NCI-H146 treated with DMSO at 0.1 percent for 48 hours (cell line): ENCODE results near the gene ZNF236.

Experiments used
- DNase-seq: peaks from one replicate; lab custom pipeline; 2025; ENCODE audit not compliant: unreplicated experiment; lab: John Stamatoyannopoulos, UW

Gene ZNF236

GRCh38 chr18:76970770-76971559 is 148.6 kb downstream of the ZNF236 start:
- no peak for DNase-seq

- DNase-seq, result no peak
Measured at GRCh38 chr18:76972241-76972640, 149.9 kb downstream of the ZNF236 start.

GRCh38 chr18:76972846-76973519 is 150.6 kb downstream of the ZNF236 start:
- no peak for DNase-seq

DNA sequence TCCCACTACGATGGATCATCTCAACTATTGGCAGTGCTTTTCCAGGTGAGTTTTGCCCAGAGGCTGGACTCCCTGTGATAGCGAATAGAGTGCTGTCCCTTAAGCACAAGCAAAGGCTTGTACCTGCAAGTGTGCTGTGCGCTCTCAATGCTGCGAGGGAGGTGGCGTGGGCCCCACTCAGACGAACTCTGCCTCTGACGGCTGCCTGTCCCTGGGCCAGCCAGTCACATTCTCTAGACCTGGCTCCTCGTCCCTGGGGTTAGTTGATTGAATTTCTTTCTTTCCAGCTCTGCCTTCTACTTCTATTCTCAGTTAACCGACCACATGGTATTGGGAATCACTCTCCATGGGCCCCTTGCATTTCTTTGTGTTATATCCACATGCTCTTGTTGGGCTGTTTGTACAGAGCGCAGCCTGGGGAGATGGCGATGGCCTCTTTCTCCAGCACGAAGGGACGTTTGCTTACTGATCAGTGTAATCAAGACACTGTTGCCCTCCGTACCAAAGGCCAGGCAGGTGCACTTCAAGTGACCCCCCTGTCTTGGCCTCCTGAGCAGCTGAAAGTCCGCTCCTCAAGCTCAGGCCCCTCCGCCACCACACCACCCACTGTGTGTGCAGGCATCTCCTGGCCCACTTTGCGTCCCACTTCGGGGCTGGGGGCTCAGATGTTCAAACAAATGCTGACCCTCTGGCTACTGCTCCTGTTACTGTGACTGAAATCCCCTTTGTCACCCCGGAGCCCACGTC is 151.3 kb downstream of the ZNF236 start:
- DNase-seq, result peak; percentile 19

DNA sequence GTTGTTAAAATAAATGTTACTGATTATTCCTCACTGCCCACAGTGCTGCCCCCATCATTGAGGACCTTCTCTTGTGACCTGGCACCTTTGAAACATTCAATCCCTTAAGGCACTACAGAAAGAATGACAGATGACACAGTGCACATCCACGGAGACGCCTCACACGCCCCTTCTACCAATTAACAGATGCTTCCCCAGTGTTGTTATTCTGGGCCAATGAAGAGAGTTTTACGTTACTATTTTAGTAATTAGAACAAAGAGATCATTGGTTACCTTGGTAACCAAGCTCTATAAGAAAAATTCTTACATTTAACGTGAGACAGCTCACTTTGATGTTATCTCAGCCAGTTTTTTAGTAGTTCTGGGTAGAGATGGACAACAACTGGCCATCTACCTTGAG is 152.0 kb downstream of the ZNF236 start:
- no peak for DNase-seq

DNA sequence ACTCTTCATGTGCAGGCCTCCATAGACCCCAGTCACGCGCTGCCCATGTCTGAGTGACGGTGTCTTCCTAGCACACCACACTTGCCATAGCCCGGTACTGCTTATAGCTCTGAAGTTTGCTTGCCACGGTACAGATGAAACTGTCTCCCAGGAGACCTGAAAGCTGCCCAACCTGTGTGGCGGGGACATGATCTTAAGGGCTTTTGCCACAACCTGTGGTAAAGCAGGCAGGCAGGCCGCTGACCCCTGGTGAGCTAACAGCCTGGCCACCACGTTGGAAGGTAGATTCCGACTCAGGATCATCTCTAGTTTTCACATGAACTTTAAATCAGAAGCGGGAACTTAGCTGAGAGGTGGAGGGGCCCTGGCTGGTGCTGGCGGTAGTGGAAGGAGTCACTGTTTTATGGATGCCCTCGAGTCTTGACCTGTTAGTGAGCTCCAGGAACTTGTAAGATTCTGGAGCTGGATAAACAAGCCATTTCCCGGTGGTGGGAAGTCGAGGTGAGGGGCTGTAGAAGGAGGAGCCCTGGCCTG is 153.3 kb downstream of the ZNF236 start:
- no peak for DNase-seq

- no peak for DNase-seq
Measured at GRCh38 chr18:76977108-76977621, 154.8 kb downstream of the ZNF236 start.

- no peak for DNase-seq
Measured at GRCh38 chr18:76977684-76978232, 155.4 kb downstream of the ZNF236 start.

GRCh38 chr18:76978616-76979015 is 156.3 kb downstream of the ZNF236 start:
- no peak for DNase-seq

GRCh38 chr18:76979111-76979751 is 156.9 kb downstream of the ZNF236 start:
- no peak for DNase-seq

GRCh38 chr18:76979906-76980305 is 157.5 kb downstream of the ZNF236 start:
- DNase-seq, result no peak

- no peak for DNase-seq
Measured at GRCh38 chr18:76980663-76981395, 158.5 kb downstream of the ZNF236 start.

DNA sequence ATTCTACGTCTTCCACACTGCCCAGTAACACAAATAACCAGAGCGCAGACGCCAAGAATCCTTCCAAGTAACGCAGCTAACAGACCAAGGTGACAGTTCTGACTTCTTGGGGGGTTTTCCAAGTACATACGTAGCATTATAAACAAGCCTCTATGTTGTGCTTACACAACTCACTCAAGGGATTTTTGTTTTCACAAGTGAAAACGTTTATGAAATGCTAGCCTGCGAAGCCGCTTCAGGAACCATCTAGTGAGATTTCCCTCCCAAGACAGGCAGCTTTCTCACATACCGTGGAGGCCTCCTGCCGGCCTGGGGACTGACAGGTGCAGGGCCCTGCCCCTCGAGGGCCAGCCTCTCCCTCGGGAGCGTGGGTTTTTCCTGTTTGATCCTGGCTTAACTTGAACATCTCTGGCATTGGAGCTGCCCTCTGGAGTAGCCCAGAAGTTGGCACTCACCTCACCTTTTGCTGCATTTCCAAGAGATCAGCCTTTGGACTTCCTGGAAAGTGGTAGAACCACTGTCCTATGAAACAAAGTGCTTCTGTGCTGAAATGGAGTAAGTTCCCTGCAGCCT is 159.1 kb downstream of the ZNF236 start:
- DNase-seq, result no peak

DNA sequence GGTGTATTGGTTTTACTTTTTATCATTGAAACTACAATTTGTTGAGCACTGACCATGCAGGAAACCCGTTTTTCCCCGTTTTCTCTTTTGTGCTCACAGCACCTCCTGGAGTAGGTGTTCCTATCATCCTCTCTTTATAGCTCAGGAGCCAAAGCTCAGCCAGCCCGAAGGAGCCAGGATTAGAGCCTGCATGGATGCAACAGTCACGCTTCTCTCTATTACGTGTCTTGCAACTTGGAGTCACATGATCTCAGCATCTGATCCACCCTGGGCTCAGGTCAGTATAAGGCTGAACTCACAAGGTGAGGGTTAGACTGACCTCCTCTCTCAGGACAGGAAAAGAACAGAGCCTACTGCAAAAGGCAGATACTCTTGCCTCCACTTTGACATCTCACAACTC is 159.7 kb downstream of the ZNF236 start:
- no peak for DNase-seq

DNA sequence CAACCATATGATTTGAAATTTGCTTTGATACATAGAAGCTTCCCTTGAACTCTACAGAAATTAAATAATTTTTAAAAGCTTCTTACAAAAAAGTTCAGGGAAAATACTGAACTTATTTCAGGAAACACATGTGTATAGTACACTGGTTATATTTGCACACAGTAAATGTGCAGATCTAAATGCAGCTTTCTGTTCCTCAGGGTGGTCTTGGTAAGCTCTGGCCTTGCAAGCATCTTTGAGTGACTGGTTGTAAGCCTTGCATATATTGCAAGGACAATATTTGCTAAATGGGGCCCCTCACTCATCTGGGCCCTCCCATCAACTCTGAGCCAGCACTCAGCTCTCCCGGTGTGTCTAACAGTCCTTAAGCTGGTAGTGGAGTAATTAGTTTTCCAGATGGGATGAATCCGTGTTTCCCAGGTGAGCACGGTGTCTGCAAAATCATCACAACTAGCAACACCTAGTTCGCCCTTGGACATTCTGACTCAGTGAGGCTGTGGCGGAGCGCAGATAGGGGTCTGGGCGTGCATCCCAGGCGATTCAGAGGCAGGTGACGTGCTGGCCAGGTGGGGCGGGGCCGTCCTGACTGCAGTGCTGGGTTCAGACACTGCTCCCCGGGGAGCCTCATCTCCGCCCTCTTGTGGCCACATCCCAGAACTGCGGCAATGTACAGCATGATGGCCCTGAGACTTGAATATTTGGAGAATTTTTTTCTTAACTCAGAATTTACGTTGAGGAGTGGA is 160.7 kb downstream of the ZNF236 start:
- DNase-seq, result peak; percentile 86

DNA sequence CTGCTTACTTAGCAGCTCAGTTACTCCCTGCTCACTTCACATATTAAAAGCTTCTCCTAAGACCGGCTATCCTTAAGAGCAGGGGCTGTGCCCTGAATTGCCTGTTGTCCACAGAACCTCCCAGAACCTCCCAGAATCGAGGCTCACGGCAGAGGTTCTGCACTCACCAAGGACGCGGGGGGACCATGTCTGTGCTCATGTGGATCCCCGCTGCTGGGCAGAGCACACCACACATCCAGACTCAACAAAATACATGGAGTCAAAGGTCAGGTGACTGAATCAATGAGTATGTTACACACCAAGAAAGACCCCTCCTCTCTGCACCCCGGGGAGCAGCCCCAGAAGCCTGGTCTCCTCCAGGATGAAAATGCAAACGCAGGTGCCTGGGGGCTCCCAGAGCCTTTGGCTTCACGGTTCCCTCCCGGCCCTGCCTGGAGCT is 161.3 kb downstream of the ZNF236 start:
- DNase-seq, result no peak

GRCh38 chr18:76984193-76985155 is 162.1 kb downstream of the ZNF236 start:
- no peak for DNase-seq
